Kidney (tissue), 14 donors: ENCODE data around the gene PFKL. TPM values are rescaled to one million over a fixed set of nuclear protein-coding genes. Genes with fewer than 3 reads are reported as not detected.

Experiments used
- DNase-seq, 5 donors: peaks; one replicate each; pipeline ENCODE4 v3.0.0-alpha.2; 2013 to 2020
- FAIRE-seq: peaks from 2 replicates; lab custom pipeline; 2012; peaks lifted over from hg19 to GRCh38; lab: Jason Lieb, UNC
- H3K27ac ChIP-seq, 2 donors: one replicate each; pipeline ENCODE4 v1.7.0; 2013; ENCODE audit warnings: low read depth in 2 of 2, low read length in 2 of 2, inconsistent platforms in 1 of 2
- H3K27me3 ChIP-seq: one replicate; pipeline ENCODE4 v1.7.1; 2013; ENCODE audit warnings: low read length, inconsistent platforms; ENCODE audit not compliant: control insufficient read depth, insufficient read depth
- H3K36me3 ChIP-seq, 3 donors: one replicate each; pipeline versions ENCODE4 v1.7.0 to v1.7.1; 2013; ENCODE audit warnings: low read length in 3 of 3, control low read depth in 1 of 3, inconsistent platforms in 1 of 3; ENCODE audit not compliant: insufficient read depth in 3 of 3, control insufficient read depth in 2 of 3
- H3K4me1 ChIP-seq, 3 donors: one replicate each; pipeline versions ENCODE4 v1.7.0 to v1.7.1; 2013; ENCODE audit warnings: low read length in 3 of 3, inconsistent platforms in 1 of 3, low read depth in 1 of 3; ENCODE audit not compliant: control insufficient read depth in 2 of 3, insufficient read depth in 2 of 3
- H3K4me3 ChIP-seq, 3 donors: one replicate each; pipeline versions ENCODE4 v1.7.0 to v1.8.1; 2013; ENCODE audit warnings: low read length in 3 of 3, control low read depth in 1 of 3, inconsistent platforms in 1 of 3
- H3K9ac ChIP-seq, 3 donors: one replicate each; pipeline versions ENCODE4 v1.7.0 to v1.7.1; 2013; ENCODE audit warnings: low read length in 3 of 3, control low read depth in 1 of 3, inconsistent platforms in 1 of 3
- H3K9me3 ChIP-seq, 3 donors: one replicate each; pipeline versions ENCODE4 v1.7.0 to v1.7.1; 2013; ENCODE audit warnings: low read length in 3 of 3, control low read depth in 1 of 3, inconsistent platforms in 1 of 3; ENCODE audit not compliant: control insufficient read depth in 2 of 3, insufficient read depth in 1 of 3
- intact Hi-C: fragments of 100-400 bp; cut with DNase I; formaldehyde crosslinking; loops from one replicate; pipeline ENCODE4 v1.11.1; 2022
- polyA plus RNA-seq: library from polyadenylated mRNA; stranded (reverse); fragments of 350-450 nt; fragmentation: Illumina TruSeq; extraction: RNeasy Lipid Tissue Mini Kit (QIAGEN cat#74804); gene quantifications from one replicate; pipeline ENCODE4 v1.2.3, GENCODE V29; 2014; ENCODE audit warnings: low read depth, low replicate concordance; ENCODE audit not compliant: insufficient read depth
- total RNA-seq: library from RNA; stranded (reverse); fragmentation: NEBNext Ultra II Directional; extraction: Animal tissue kit (Norgen Biotek cat#: 25700); gene quantifications from one replicate; pipeline ENCODE4 v1.2.1, GENCODE V29; 2021
- TF ChIP-seq, protein P1 (sequence below): IDR thresholded peaks from 3 replicates; pipeline ENCODE4 v1.5.1; 2012; ENCODE audit warnings: mild to moderate bottlenecking, moderate library complexity, borderline replicate concordance; ENCODE audit not compliant: insufficient read depth; ENCODE audit errors: extremely low read depth
- donor health status: control.
- donor health status: control.
- donor health status: control.
- donor health status: control.
- donor health status: control.
- donor health status: DM: yes; HTN: yes; CAD: no.
- donor health status: Normal renal cell carcinoma (clear cell type).

The PFKL gene
- total and polyA plus RNA-seq, 2 donors from 2014 or later = 155 to 197 TPM

DNA sequence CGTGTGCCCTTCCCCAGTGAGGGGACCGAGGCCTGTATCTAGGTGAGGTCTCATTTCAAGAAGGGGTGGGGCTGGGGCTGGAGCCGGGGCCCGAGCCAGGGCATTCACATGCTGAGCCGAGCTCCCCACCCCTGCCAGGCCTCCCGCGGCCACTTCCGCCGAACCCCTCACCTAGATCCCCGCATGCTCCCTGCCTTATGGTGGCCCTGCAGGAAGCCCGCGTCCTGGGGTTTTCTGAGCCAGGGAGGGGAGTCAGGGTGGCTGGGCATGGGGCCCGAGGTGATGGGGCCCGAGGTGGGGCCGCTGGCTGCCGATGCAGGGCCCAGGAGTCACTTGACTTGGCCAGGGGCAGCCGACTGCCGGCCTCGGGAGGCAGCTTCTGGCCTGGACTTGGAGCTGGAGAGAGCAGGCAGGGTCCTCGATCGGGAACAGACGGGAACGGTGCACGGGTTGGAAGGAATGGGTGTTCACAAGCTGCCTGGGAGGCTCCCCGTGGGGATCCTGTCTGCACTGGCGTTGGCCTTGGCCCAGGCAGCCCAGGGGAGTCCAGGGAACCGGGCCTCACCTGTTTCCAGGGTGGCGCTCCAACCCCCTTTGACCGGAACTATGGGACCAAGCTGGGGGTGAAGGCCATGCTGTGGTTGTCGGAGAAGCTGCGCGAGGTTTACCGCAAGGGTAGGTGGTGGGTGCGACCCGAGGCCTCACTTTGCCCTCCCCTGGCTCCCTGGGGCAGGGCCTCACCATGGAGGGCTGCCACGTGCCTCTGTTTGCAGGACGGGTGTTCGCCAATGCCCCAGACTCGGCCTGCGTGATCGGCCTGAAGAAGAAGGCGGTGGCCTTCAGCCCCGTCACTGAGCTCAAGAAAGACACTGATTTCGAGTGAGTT lies 25.8 kb downstream of the PFKL start:
- Histone ChIP-seq H3K4me1 (peaks cover 0 to 2% (median 0%) of the 10 kb centered on the region in 3 donors), H3K27ac (no peak overlapping the region), H3K36me3 (peaks cover 0 to 21% (median 12%) of the 10 kb centered on the region in 3 donors), H3K9ac (no peak overlapping the region), H3K27me3 (no peaks in the 10 kb centered on the region), H3K4me3 (no peak overlapping the region), H3K9me3 (no peaks in the 10 kb centered on the region)
- TF ChIP-seq, protein P1, sequence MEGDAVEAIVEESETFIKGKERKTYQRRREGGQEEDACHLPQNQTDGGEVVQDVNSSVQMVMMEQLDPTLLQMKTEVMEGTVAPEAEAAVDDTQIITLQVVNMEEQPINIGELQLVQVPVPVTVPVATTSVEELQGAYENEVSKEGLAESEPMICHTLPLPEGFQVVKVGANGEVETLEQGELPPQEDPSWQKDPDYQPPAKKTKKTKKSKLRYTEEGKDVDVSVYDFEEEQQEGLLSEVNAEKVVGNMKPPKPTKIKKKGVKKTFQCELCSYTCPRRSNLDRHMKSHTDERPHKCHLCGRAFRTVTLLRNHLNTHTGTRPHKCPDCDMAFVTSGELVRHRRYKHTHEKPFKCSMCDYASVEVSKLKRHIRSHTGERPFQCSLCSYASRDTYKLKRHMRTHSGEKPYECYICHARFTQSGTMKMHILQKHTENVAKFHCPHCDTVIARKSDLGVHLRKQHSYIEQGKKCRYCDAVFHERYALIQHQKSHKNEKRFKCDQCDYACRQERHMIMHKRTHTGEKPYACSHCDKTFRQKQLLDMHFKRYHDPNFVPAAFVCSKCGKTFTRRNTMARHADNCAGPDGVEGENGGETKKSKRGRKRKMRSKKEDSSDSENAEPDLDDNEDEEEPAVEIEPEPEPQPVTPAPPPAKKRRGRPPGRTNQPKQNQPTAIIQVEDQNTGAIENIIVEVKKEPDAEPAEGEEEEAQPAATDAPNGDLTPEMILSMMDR = no peak
- DNase-seq = no peak
- intact Hi-C loops = no loop called here
- FAIRE-seq = no peak

DNA sequence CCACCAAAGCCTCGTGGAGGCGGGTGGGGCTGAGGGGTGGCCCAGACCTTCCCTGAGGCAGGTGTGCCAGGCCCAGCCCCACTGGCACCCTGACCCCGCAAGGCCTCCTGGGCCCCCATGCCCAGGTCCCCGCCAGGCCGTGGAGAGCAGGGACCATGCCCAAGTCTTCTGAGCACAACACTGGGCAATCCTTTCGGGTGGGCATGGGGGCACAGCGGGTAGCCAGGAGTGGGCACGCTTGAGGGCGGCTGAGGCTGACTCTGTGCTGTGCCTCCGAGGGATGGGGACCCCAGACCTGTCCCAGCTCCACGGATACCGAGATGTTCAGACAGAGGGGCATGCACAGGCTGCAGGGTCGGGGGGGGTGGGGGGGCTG lies 26.4 kb downstream of the PFKL start:
- no peaks in the 10 kb centered on the region for H3K27me3 ChIP-seq
- H3K27ac ChIP-seq = no peak overlapping the region
- no peak overlapping the region for H3K4me3 ChIP-seq
- intact Hi-C loops = no loop called here
- TF ChIP-seq, protein P1 = no peak
- DNase-seq = no peak
- peaks cover 0 to 2% (median 0%) of the 10 kb centered on the region in 3 donors for H3K4me1 ChIP-seq
- FAIRE-seq = no peak
- H3K9me3 ChIP-seq = no peaks in the 10 kb centered on the region
- H3K36me3 ChIP-seq = peaks cover 0 to 21% (median 10%) of the 10 kb centered on the region in 3 donors
- H3K9ac ChIP-seq = no peak overlapping the region

DNA sequence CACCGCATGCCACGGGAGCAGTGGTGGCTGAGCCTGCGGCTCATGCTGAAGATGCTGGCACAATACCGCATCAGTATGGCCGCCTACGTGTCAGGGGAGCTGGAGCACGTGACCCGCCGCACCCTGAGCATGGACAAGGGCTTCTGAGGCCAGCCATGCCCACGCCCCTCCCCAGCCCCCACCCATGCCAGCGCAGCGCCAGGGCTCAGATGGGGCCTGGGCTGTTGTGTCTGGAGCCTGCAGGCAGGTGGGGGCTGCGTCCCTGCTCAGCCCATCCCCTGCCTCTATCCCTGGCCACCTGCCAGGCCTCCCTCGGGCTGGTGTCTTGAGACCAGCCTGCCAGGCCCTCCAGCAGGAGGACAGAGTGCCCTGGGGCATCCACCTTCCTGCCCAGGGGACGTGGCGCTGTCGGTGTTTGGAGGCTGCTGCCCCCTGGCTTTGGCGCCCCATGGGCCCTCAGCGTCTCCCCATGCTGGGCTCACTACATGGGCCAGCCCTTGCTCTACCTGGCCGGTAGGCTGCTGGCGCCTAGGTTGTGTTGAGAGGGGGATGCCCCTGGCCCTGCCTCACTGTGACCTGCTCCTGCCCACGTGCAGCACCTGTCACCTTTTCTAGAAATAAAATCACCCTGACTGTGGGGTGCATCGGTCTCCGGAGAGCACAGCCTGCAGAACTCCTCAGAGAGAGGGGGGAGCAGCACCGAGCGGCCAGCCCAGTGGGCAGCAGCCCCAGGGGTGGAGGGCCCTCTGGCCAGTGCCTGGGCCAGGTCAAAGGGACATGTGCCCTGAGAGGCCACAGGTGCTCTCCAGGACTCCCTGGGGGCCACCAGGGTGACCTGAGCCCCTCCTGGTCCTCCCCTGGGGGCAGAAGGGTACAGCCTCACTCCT lies 27.1 kb downstream of the PFKL start:
- Histone ChIP-seq H3K36me3 (peaks cover 0 to 21% (median 7%) of the 10 kb centered on the region in 3 donors), H3K9ac (no peak overlapping the region), H3K27me3 (no peaks in the 10 kb centered on the region), H3K27ac (no peak overlapping the region), H3K4me3 (no peak overlapping the region), H3K9me3 (no peaks in the 10 kb centered on the region), H3K4me1 (peaks cover 0 to 2% (median 0%) of the 10 kb centered on the region in 3 donors)
- no peak for FAIRE-seq
- intact Hi-C loops = no loop called here
- DNase-seq = no peak
- TF ChIP-seq, protein P1 = no peak
